Measurements from ENCODE around the gene SULT2B1.

GRCh38 chr19:48587387-48587786 lies 35.4 kb downstream of the SULT2B1 start:
- TF ChIP-seq, protein P1, sequence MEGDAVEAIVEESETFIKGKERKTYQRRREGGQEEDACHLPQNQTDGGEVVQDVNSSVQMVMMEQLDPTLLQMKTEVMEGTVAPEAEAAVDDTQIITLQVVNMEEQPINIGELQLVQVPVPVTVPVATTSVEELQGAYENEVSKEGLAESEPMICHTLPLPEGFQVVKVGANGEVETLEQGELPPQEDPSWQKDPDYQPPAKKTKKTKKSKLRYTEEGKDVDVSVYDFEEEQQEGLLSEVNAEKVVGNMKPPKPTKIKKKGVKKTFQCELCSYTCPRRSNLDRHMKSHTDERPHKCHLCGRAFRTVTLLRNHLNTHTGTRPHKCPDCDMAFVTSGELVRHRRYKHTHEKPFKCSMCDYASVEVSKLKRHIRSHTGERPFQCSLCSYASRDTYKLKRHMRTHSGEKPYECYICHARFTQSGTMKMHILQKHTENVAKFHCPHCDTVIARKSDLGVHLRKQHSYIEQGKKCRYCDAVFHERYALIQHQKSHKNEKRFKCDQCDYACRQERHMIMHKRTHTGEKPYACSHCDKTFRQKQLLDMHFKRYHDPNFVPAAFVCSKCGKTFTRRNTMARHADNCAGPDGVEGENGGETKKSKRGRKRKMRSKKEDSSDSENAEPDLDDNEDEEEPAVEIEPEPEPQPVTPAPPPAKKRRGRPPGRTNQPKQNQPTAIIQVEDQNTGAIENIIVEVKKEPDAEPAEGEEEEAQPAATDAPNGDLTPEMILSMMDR (conservative IDR thresholded peaks at IDR 0.05 in 1 of 2, IDR thresholded peaks at IDR 0.05 in 1 of 2; ENCODE audit: low read depth in 1 of 2, low read length in 2 of 2) = no peak
- no peak for TF ChIP-seq EZH2 (IDR thresholded peaks at IDR 0.05; ENCODE audit: low read length, missing control alignments)

Measured in fibroblast of lung (primary cell).